GM19467 (cell line): ENCODE results near the gene EGFLAM.

Experiments used
- ATAC-seq: cut with Tn5 transposase; IDR thresholded peaks from one replicate; pipeline ENCODE4 v1.9.1; 2021; ENCODE audit warnings: mild to moderate bottlenecking, moderate library complexity; ENCODE audit not compliant: unreplicated experiment

EGFLAM gene

DNA sequence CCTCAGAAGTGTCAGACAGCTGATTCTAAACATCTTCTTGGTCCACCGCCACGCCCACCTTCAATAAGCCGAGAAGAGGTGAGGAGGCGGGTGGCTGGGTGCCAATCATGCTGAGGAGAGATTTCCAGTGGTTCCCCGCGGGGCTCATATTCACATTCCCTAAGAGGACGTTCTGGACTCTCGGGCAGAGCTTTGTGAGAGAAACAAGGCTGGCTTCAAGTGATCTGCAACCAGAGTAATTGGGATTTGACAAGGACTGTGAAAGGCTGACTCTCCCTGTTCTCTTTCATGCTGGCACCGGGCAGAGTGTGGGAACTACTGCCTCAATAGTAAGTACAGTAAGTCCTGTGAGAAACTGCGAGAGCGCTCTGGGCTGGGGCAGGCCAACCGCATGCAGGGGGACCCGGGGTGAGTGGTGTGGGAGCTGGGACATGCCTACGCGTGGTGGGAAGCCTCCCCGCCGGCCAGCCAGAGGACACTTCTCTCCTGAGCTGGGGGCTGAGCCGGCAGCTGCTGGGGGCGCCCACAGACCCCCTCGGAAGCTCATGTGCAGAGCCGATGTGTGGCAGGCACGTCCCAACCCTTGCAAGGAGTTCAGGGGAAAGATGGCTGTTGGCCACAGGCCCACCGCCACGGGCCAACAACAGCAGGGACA is 187.1 kb downstream of the EGFLAM start:
- no peak for ATAC-seq

GRCh38 chr5:38446029-38446522 is 187.7 kb downstream of the EGFLAM start:
- no peak for ATAC-seq

- ATAC-seq, result no peak
These were observed 188.7 kb downstream of the EGFLAM start for GRCh38 chr5:38447056-38447455.

GRCh38 chr5:38447786-38448185 is 189.4 kb downstream of the EGFLAM start:
- ATAC-seq, result no peak

DNA sequence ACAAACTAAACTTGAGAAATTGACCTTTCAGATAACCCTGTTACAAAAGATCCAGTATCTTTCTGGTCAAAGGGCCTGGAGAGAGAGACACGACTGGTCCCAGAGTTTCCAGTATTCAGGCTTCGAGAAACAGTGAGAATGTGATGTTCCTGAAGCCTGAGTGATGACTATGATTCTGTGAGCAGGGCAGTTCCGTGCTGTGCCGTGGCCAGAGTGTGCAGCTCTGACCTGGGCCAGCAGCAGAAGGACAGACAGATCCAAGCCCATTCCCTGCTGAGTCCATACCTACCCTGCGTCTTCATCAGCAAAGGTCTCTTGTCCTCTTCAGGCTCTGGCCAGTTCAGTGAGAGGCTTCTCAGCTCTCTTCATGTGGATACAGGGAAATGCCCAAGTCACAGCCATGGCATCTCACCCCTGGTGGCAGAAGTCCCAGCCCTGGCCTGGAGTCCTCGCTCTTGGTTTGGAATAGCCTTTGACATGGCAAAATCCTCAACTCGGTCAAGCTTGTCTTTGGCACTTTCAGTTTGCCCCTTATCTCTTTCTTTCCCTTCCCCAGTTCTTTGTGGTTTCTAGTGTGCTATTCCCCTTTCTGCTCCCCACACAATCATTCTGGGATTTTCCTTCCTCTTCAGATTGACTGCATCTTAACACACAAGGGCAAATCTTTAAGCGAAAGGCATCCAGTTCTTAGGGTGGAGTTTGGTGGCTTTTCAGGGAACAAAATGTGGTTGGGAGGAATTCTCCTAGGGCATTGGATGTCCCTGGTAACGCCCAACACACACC is 190.4 kb downstream of the EGFLAM start:
- no peak for ATAC-seq

- no peak for ATAC-seq
These were observed 192.3 kb downstream of the EGFLAM start for GRCh38 chr5:38450627-38451026.

DNA sequence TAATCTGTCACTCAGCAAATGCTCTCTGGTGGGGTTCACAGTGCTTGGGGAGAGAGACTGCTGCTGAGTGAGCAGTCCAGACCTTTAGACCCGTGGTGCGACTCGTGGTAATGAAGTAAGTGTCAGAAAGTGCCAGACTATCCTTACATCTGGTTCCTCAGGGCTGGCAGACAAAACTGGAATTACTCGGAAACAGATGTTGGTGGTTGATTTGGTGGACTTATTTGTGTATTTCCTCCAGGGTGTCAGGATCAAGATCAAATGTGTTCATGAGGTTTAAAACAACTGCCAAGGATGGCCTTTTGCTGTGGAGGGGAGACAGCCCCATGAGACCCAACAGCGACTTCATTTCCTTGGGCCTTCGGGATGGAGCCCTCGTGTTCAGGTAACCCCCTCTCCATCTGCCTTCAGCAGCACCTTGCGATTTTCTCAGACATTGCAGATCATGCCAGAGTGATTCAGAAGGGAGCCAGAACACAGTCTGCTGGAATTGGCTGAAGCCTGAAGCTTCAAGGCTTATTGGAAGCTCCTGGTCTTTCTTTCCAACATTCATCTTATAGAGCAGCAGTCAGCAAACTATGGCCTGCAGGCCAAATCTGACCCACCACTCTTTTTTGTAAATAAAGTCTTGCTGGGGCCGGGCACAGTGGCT is 192.8 kb downstream of the EGFLAM start:
- no peak for ATAC-seq

DNA sequence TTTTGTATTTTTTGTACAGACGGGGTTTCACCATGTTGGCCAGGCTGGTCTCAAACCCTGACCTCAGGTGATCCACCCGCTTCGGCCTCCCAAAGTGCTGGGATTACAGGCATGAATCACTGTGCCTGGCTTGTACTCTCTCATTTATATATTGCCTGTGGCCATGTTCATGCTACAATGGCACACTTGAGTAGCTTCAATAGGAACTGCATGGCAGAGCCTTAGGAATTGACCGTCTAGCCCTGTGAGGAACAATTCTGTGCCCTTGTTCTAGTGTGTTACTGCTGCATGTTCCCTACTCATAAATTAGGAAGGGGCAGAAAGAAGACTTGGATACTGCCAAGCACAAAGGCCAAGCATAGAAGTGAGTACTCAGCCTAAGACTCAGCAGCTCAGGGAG is 193.8 kb downstream of the EGFLAM start:
- no peak for ATAC-seq

DNA sequence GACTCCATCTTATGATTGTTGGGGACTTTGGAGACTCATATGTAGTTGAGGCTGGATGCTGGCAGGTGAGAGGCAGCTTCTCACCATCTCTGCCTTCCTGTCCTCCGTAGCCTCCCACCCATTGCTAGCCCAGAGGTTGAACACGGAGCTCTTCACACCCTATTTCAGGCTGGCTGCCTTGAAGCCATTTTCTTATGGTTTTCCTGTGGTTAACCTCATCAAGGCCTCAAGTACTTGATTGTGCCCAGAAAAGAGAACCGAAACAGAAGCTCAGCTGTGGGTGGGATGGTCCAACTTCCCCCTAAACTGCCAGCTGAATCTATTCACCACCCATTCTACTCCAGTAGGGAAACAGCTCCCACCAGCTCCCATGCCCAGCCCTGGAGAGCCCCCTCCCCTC is 195.1 kb downstream of the EGFLAM start:
- peak; percentile 98 for ATAC-seq

DNA sequence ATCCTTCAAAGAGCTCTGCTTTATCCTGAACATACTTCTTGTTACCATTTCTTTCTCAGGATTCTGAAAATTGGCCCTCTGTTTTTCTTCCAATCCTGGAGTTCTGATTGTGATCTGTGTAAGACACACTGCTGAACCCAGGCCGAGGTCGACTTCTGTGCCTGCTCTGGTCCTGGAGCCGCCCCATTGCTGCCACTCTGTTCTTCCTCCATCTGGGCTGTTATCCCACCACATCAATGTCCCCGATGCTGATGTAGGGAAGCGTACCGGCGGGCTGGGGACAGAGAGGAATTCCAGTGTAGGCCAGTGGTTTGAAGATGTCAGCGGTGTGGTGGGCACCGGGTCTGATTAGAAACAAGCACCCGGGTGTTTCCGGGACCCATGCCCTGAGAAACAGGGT is 195.6 kb downstream of the EGFLAM start:
- no peak for ATAC-seq

GRCh38 chr5:38455796-38456330 is 197.5 kb downstream of the EGFLAM start:
- ATAC-seq, result peak; percentile 54

GRCh38 chr5:38456657-38457399 is 198.5 kb downstream of the EGFLAM start:
- ATAC-seq, result no peak

DNA sequence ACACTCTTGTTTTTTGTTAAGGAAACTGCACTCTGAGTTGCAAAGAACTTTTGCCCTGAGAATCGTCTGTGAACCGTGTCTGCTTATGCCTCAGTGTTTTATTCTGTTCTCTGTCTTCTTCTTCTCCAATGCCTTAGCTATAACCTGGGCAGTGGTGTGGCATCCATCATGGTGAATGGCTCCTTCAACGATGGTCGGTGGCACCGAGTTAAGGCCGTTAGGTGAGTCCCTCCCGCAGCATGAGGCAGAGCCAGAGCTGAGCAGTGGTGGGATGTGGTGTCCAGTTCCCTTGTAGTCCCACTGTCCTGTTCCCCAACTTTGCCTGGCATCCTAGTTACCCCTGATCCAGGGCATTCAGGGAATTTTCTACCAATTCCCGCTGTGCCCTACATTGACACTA is 199.8 kb downstream of the EGFLAM start:
- no peak for ATAC-seq

DNA sequence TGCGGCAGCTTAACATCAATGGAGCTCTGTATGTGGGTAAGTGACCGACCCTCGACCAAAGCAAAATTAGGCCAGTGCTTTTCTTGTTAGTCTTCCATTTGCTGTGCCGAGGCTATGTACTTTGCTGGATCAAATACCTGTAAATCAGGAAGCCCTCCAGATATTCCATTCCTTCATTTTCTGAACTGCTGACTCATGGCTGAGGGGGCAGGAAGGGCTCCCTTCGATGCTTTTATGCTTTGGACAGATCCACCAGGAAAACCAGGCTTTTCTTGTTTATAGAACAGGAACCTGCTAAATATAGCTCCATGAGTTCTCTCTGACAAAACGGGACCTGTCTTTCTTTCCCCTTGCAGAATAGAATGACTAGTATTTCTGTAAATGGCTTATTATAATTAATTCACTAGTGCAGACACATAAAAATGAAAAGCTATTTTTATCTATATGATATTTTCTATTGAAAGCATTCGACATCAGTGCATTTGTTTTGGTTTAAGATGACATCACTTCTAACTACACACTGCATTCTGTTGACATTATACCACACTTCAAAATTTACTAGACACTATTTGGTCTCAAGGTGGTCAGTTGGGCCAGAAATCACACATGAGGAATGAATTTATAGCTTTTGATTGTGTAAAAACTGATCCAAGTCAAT is 204.7 kb downstream of the EGFLAM start:
- ATAC-seq, result no peak

DNA sequence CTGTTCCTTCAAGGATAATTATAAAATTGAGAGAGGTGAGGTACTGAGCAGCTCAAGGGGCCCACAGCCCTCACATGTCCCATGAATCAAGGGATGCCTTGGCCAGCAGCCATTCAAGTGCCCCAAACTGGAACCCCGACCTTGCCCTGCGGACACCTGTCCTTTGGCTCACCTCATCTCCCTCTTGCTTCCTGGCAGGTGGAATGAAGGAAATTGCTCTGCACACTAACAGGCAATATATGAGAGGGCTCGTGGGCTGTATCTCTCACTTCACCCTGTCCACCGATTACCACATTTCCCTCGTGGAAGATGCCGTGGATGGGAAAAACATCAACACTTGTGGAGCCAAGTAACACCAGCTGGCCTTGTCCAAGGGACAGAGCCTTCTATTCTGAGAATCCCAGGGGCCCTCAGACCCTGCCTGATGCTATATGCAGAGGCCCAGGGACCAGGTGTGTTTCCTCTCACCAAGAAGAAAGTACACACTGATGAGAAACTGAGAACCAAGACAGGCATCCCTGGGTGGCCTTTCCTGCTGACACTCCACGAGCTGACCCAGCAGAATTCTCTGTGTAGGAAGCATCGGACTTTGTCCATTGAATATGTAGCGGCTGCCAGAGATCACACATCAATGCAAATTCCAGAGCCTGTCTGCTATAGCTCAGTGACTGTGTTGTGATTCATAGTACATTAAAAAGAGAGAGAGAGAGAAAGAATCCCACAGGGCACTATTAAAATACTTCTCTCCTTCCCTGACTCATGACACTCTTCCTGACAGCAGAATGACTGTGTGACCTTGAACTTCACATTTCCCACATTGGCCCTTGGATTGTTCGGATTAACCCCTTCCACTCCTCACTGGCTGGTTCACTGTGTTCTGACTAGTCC is 205.5 kb downstream of the EGFLAM start:
- ATAC-seq, result no peak

DNA sequence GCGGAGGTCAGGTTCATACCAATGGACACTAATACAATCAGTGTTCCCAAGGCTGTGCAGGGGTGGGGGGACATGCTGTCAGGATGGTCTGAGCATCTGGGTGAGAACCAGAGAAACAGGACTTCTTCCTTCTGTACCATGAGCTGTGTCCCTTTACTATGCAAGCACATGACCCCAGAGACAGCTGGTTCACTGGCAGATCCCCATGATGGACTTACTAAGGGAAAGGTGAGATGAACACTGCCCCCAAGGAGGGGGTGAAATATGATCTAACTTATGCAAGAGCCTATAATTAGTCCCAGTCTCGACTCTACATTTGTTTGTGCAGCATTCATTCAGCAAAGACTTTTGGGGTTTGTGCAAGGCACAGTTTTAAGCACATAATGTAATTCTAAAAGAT is 206.7 kb downstream of the EGFLAM start:
- ATAC-seq, result no peak

GRCh38 chr5:38465702-38466423 is 207.5 kb downstream of the EGFLAM start:
- ATAC-seq, result no peak

GRCh38 chr5:38466424-38467189 is 208.2 kb downstream of the EGFLAM start:
- no peak for ATAC-seq
